Measurements from ENCODE around the gene CSTA. TPM values are rescaled to one million over a fixed set of nuclear protein-coding genes. Genes with fewer than 3 reads are reported as not detected.

The CSTA gene
- total RNA-seq, 2 experiments from 2014 or later = not detected

- ChIA-PET CTCF (interaction anchor here (1.3 to 1.6 kb wide), 4 partner anchors 10 to 206 kb away, joined by 3 to 7 read pairs (median 5); partner anchors contain the start of gene FAM162A), POLR2A (interaction anchor here (1.2 to 1.7 kb wide), 3 partner anchors 15 to 205 kb away, joined by 3 to 4 read pairs (median 3); partner anchors contain the start of gene FAM162A)
- no peak for DNase-seq
- Mint-ChIP-seq H3K36me3 (ENCODE audit: low read depth) (no peaks in the 10 kb centered on the region), H3K9me3 (no peaks in the 10 kb centered on the region), H3K27ac (no peak overlapping the region), H3K27me3 (peaks cover 10% of the 10 kb centered on the region), H3K4me1 (peaks cover 7% of the 10 kb centered on the region), H3K4me3 (no peak overlapping the region)
These were observed 17.9 kb upstream of the CSTA start for GRCh38 chr3:122307094-122307687.

- POLR2A ChIA-PET = interaction anchor here (1.2 to 1.7 kb wide), 2 partner anchors 14 to 206 kb away, joined by 3 to 4 read pairs; no protein-coding TSS in a partner anchor
- no peak for DNase-seq
- peaks cover 11% of the 10 kb centered on the region for H3K27me3 Mint-ChIP-seq
- no peaks in the 10 kb centered on the region for H3K36me3 Mint-ChIP-seq (ENCODE audit: low read depth)
- H3K9me3 Mint-ChIP-seq = no peaks in the 10 kb centered on the region
- H3K4me1 Mint-ChIP-seq = peaks cover 12% of the 10 kb centered on the region
- H3K27ac Mint-ChIP-seq = no peak overlapping the region
- CTCF ChIA-PET = interaction anchor here (1.3 kb wide), 1 partner anchor 207 kb away, joined by 3 read pairs; no protein-coding TSS in a partner anchor
- no peak overlapping the region for H3K4me3 Mint-ChIP-seq
These were observed 17.1 kb upstream of the CSTA start for GRCh38 chr3:122307976-122308375.

GRCh38 chr3:122310361-122310760 lies 14.7 kb upstream of the CSTA start:
- POLR2A ChIA-PET = no interaction called here
- DNase-seq = no peak
- CTCF ChIA-PET = interaction anchor here (0.5 to 1.5 kb wide), 2 partner anchors 752 to 764 kb away, joined by 3 to 5 read pairs; no protein-coding TSS in a partner anchor

GRCh38 chr3:122312826-122313225 lies 12.2 kb upstream of the CSTA start:
- no peak overlapping the region for H3K4me3 Mint-ChIP-seq
- ChIA-PET CTCF (interaction anchor here (0.7 to 1.4 kb wide), 3 partner anchors 9 to 210 kb away, joined by 3 to 6 read pairs (median 4); no protein-coding TSS in a partner anchor), POLR2A (interaction anchor here (1.4 to 1.5 kb wide), 2 partner anchors 25 to 71 kb away, joined by 3 to 7 read pairs; partner anchors contain the start of genes FAM162A and MIX23)
- no peaks in the 10 kb centered on the region for H3K36me3 Mint-ChIP-seq (ENCODE audit: low read depth)
- no peak for DNase-seq
- peaks cover 17% of the 10 kb centered on the region for H3K27me3 Mint-ChIP-seq
- no peaks in the 10 kb centered on the region for H3K9me3 Mint-ChIP-seq
- H3K27ac Mint-ChIP-seq = peak overlapping the region; percentile 44
- peaks cover 13% of the 10 kb centered on the region for H3K4me1 Mint-ChIP-seq

More at GRCh38 chr3:122310361-122310760, 14.7 kb upstream of the CSTA start:
- Mint-ChIP-seq H3K4me1 (peaks cover 16% of the 10 kb centered on the region), H3K9me3 (no peaks in the 10 kb centered on the region), H3K27me3 (peaks cover 12% of the 10 kb centered on the region), H3K36me3 (ENCODE audit: low read depth) (no peaks in the 10 kb centered on the region), H3K4me3 (no peak overlapping the region), H3K27ac (no peak overlapping the region)

GRCh38 chr3:122313281-122313680 lies 11.8 kb upstream of the CSTA start:
- H3K4me3 Mint-ChIP-seq = no peak overlapping the region
- ChIA-PET CTCF (interaction anchor here (0.6 to 1.4 kb wide), 3 partner anchors 9 to 210 kb away, joined by 3 to 4 read pairs (median 3); no protein-coding TSS in a partner anchor), POLR2A (interaction anchor here (1.4 to 1.5 kb wide), 2 partner anchors 25 to 70 kb away, joined by 3 to 7 read pairs; partner anchors contain the start of genes FAM162A and MIX23)
- DNase-seq = no peak
- peaks cover 3% of the 10 kb centered on the region for H3K9me3 Mint-ChIP-seq
- peak overlapping the region; percentile 44 for H3K27ac Mint-ChIP-seq
- peaks cover 20% of the 10 kb centered on the region for H3K27me3 Mint-ChIP-seq
- H3K4me1 Mint-ChIP-seq = peaks cover 16% of the 10 kb centered on the region
- H3K36me3 Mint-ChIP-seq (ENCODE audit: low read depth) = no peaks in the 10 kb centered on the region

GRCh38 chr3:122314228-122314876 lies 10.7 kb upstream of the CSTA start:
- POLR2A ChIA-PET = interaction anchor here (0.6 to 1.4 kb wide), 2 partner anchors 24 to 186 kb away, joined by 3 read pairs; no protein-coding TSS in a partner anchor
- Mint-ChIP-seq H3K36me3 (ENCODE audit: low read depth) (no peaks in the 10 kb centered on the region), H3K27me3 (peaks cover 22% of the 10 kb centered on the region), H3K4me3 (no peak overlapping the region), H3K9me3 (peaks cover 8% of the 10 kb centered on the region), H3K27ac (no peak overlapping the region), H3K4me1 (peaks cover 20% of the 10 kb centered on the region)
- CTCF ChIA-PET = interaction anchor here (1.4 kb wide), 1 partner anchor 10 kb away, joined by 4 read pairs; no protein-coding TSS in a partner anchor
- no peak for DNase-seq

GRCh38 chr3:122315619-122316018 lies 9.4 kb upstream of the CSTA start:
- CTCF ChIA-PET = no interaction called here

GRCh38 chr3:122316368-122316767 lies 8.7 kb upstream of the CSTA start:
- peaks cover 17% of the 10 kb centered on the region for H3K9me3 Mint-ChIP-seq
- peaks cover 24% of the 10 kb centered on the region for H3K4me1 Mint-ChIP-seq
- POLR2A ChIA-PET = no interaction called here
- CTCF ChIA-PET = no interaction called here
- H3K36me3 Mint-ChIP-seq (ENCODE audit: low read depth) = no peaks in the 10 kb centered on the region
- H3K4me3 Mint-ChIP-seq = no peak overlapping the region
- H3K27me3 Mint-ChIP-seq = peaks cover 15% of the 10 kb centered on the region
- H3K27ac Mint-ChIP-seq = no peak overlapping the region
- DNase-seq = no peak

More at GRCh38 chr3:122315619-122316018, 9.4 kb upstream of the CSTA start:
- no peak overlapping the region for H3K27ac Mint-ChIP-seq
- H3K36me3 Mint-ChIP-seq (ENCODE audit: low read depth) = no peaks in the 10 kb centered on the region
- no peak for DNase-seq
- H3K4me3 Mint-ChIP-seq = no peak overlapping the region
- H3K27me3 Mint-ChIP-seq = peaks cover 19% of the 10 kb centered on the region
- H3K4me1 Mint-ChIP-seq = peaks cover 20% of the 10 kb centered on the region
- POLR2A ChIA-PET = no interaction called here
- H3K9me3 Mint-ChIP-seq = peaks cover 17% of the 10 kb centered on the region

- ChIA-PET CTCF (interaction anchor here (1.0 kb wide), 1 partner anchor 18 kb away, joined by 3 read pairs; no protein-coding TSS in a partner anchor), POLR2A (no interaction called here)
- peaks cover 15% of the 10 kb centered on the region for H3K27me3 Mint-ChIP-seq
- H3K9me3 Mint-ChIP-seq = peaks cover 17% of the 10 kb centered on the region
- H3K36me3 Mint-ChIP-seq (ENCODE audit: low read depth) = no peaks in the 10 kb centered on the region
- H3K4me3 Mint-ChIP-seq = no peak overlapping the region
- peaks cover 27% of the 10 kb centered on the region for H3K4me1 Mint-ChIP-seq
- no peak overlapping the region for H3K27ac Mint-ChIP-seq
- no peak for DNase-seq
These were observed 6.4 kb upstream of the CSTA start for GRCh38 chr3:122318620-122319019.

- Mint-ChIP-seq H3K27ac (peak overlapping the region; percentile 48), H3K4me1 (peaks cover 32% of the 10 kb centered on the region), H3K27me3 (peaks cover 17% of the 10 kb centered on the region), H3K9me3 (peaks cover 17% of the 10 kb centered on the region), H3K4me3 (no peak overlapping the region), H3K36me3 (ENCODE audit: low read depth) (no peaks in the 10 kb centered on the region)
- POLR2A ChIA-PET = interaction anchor here (0.9 kb wide), 1 partner anchor 15 kb away, joined by 3 read pairs; no protein-coding TSS in a partner anchor
- DNase-seq = peak; percentile 43
- CTCF ChIA-PET = interaction anchor here (1.5 kb wide), 2 partner anchors 23 to 221 kb away, joined by 6 to 7 read pairs; no protein-coding TSS in a partner anchor
These were observed 2.7 kb upstream of the CSTA start for GRCh38 chr3:122322095-122323075.

GRCh38 chr3:122325769-122326168 lies 721 bp downstream of the CSTA start:
- DNase-seq = no peak
- Mint-ChIP-seq H3K27ac (no peak overlapping the region), H3K4me3 (no peak overlapping the region), H3K36me3 (ENCODE audit: low read depth) (no peaks in the 10 kb centered on the region), H3K9me3 (no peaks in the 10 kb centered on the region), H3K4me1 (peaks cover 25% of the 10 kb centered on the region), H3K27me3 (peaks cover 12% of the 10 kb centered on the region)
- ChIA-PET POLR2A (no interaction called here), CTCF (interaction anchor here (1.4 kb wide), 1 partner anchor 519 kb away, joined by 3 read pairs; no protein-coding TSS in a partner anchor)

GRCh38 chr3:122331886-122332285 lies 6.8 kb downstream of the CSTA start:
- ChIA-PET CTCF (interaction anchor here (0.6 kb wide), 1 partner anchor 269 kb away, joined by 4 read pairs; no protein-coding TSS in a partner anchor), POLR2A (no interaction called here)
- H3K27me3 Mint-ChIP-seq = peaks cover 22% of the 10 kb centered on the region
- H3K4me3 Mint-ChIP-seq = no peak overlapping the region
- DNase-seq = no peak
- H3K9me3 Mint-ChIP-seq = no peaks in the 10 kb centered on the region
- H3K36me3 Mint-ChIP-seq (ENCODE audit: low read depth) = no peaks in the 10 kb centered on the region
- no peak overlapping the region for H3K27ac Mint-ChIP-seq
- no peaks in the 10 kb centered on the region for H3K4me1 Mint-ChIP-seq

Data from activated CD4-positive, alpha-beta memory T cell treated with anti-CD3 and anti-CD28 coated beads, Interleukin-2, amount 10 ng/mL, durations not matched to agents 7 days and 5 days (primary cell).